ENCODE data around the gene CLDN19.
"Not testable (repeated sequence)": the region's sequence is repeated elsewhere in the genome, so short reads cannot be mapped to it uniquely, and the experiment has no call there.

DNA sequence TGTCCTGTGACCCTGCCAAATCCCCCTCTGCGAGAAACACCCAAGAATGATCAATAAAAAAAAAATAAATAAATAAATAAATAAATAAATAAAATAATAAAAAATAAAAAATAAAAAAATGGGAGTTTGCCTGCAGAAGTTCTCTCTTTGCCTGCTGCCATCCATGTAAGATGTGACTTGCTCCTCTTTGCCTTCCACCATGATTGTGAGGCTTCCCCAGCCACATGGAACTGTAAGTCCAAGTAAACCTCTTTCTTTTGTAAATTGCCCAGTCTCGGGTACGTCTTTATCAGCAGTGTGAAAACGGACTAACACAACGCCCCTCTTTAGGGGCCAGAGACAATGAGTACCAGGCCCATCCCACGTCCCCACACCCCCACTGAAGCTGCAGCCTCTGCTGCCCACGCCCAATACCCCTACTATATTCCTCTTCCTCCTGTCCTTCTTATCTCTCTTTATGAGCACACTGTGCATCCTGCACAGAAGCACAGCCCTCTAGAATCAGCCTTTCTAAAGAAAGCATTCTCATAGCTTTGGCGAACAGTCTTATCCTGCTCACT lies 11.6 kb upstream of the CLDN19 start:
- TF ChIP-seq, protein P1, sequence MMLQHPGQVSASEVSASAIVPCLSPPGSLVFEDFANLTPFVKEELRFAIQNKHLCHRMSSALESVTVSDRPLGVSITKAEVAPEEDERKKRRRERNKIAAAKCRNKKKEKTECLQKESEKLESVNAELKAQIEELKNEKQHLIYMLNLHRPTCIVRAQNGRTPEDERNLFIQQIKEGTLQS (IDR thresholded peaks at IDR 0.05): not testable (repeated sequence)
- TF ChIP-seq, protein P2, sequence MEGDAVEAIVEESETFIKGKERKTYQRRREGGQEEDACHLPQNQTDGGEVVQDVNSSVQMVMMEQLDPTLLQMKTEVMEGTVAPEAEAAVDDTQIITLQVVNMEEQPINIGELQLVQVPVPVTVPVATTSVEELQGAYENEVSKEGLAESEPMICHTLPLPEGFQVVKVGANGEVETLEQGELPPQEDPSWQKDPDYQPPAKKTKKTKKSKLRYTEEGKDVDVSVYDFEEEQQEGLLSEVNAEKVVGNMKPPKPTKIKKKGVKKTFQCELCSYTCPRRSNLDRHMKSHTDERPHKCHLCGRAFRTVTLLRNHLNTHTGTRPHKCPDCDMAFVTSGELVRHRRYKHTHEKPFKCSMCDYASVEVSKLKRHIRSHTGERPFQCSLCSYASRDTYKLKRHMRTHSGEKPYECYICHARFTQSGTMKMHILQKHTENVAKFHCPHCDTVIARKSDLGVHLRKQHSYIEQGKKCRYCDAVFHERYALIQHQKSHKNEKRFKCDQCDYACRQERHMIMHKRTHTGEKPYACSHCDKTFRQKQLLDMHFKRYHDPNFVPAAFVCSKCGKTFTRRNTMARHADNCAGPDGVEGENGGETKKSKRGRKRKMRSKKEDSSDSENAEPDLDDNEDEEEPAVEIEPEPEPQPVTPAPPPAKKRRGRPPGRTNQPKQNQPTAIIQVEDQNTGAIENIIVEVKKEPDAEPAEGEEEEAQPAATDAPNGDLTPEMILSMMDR (IDR thresholded peaks at IDR 0.05; ENCODE audit: low read depth, low read length, missing input control): not testable (repeated sequence)
- TF ChIP-seq, protein P3, sequence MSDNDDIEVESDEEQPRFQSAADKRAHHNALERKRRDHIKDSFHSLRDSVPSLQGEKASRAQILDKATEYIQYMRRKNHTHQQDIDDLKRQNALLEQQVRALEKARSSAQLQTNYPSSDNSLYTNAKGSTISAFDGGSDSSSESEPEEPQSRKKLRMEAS (IDR thresholded peaks at IDR 0.05): not testable (repeated sequence)
- not testable (repeated sequence) for TF ChIP-seq EGR1 (IDR thresholded peaks at IDR 0.05; ENCODE audit: low read depth in 2 of 2); FOXA2 (IDR thresholded peaks at IDR 0.05)

Measured in liver (tissue), 3 donors.